ENCODE measurements around the gene MMD. TPM values are rescaled to one million over a fixed set of nuclear protein-coding genes. Genes with fewer than 3 reads are reported as not detected.

MMD gene
- total RNA-seq, 1 experiment from 2014 or later, result 40.8 TPM

- no peak overlapping the region for H3K27ac Mint-ChIP-seq
- TF ChIP-seq SP1 (CRISPR knock-in tag; conservative IDR thresholded peaks at IDR 0.05) (no peak), SMAD4 (CRISPR knock-in tag; IDR thresholded peaks at IDR 0.05) (no peak), CTCF (IDR thresholded peaks at IDR 0.05) (no peak), GABPB1 (CRISPR knock-in tag; IDR thresholded peaks at IDR 0.05) (no peak), ATF6 (CRISPR knock-in tag; IDR thresholded peaks at IDR 0.05) (no peak), ZNF671 (CRISPR knock-in tag; IDR thresholded peaks at IDR 0.05) (no peak), ZBTB43 (CRISPR knock-in tag; IDR thresholded peaks at IDR 0.05) (no peak), NR1H2 (CRISPR knock-in tag; IDR thresholded peaks at IDR 0.05) (no peak), TCF7 (CRISPR knock-in tag; IDR thresholded peaks at IDR 0.05; ENCODE audit: low read depth) (no peak), ZBTB21 (CRISPR knock-in tag; IDR thresholded peaks at IDR 0.05; ENCODE audit: borderline replicate concordance) (no peak), ZNF512 (CRISPR knock-in tag; IDR thresholded peaks at IDR 0.05; ENCODE audit: borderline replicate concordance) (no peak), ZNF138 (CRISPR knock-in tag; conservative IDR thresholded peaks at IDR 0.05) (no peak), RORB (CRISPR knock-in tag; IDR thresholded peaks at IDR 0.05) (no peak), FOXJ3 (CRISPR knock-in tag; IDR thresholded peaks at IDR 0.05; ENCODE audit: borderline replicate concordance) (no peak), EMX1 (CRISPR knock-in tag; IDR thresholded peaks at IDR 0.05) (no peak), ZNF396 (CRISPR knock-in tag; IDR thresholded peaks at IDR 0.05; ENCODE audit: borderline replicate concordance) (no peak)
- CTCF ChIA-PET, result no interaction called here
Observed at GRCh38 chr17:55458978-55459377, 37.3 kb upstream of the MMD start.

GRCh38 chr17:55458287-55458900 lies 36.8 kb upstream of the MMD start:
- H3K27ac Mint-ChIP-seq, result no peak overlapping the region
- CTCF ChIA-PET, result no interaction called here
- H3K4me3 Mint-ChIP-seq, result no peak overlapping the region
- H3K27me3 Mint-ChIP-seq (ENCODE audit: low read depth), result no peaks in the 10 kb centered on the region
- H3K36me3 Mint-ChIP-seq, result no peaks in the 10 kb centered on the region
- H3K4me1 Mint-ChIP-seq, result peaks cover 38% of the 10 kb centered on the region
- no peak for TF ChIP-seq ZNF512 (CRISPR knock-in tag; IDR thresholded peaks at IDR 0.05; ENCODE audit: borderline replicate concordance)
- TF ChIP-seq FOXK1 (CRISPR knock-in tag; IDR thresholded peaks at IDR 0.05), result no peak
- no peak for TF ChIP-seq ZNF416 (CRISPR knock-in tag; IDR thresholded peaks at IDR 0.05)
- TF ChIP-seq USF2 (CRISPR knock-in tag; IDR thresholded peaks at IDR 0.05), result no peak
- no peak for TF ChIP-seq NFE2L1 (CRISPR knock-in tag; IDR thresholded peaks at IDR 0.05)
- no peak for TF ChIP-seq ELF4 (CRISPR knock-in tag; IDR thresholded peaks at IDR 0.05; ENCODE audit: low read depth)
- TF ChIP-seq AFF4 (CRISPR knock-in tag; IDR thresholded peaks at IDR 0.05; ENCODE audit: borderline replicate concordance), result no peak
- TF ChIP-seq ZNF317 (CRISPR knock-in tag; IDR thresholded peaks at IDR 0.05; ENCODE audit: borderline replicate concordance, low read depth), result no peak
- POLR2A ChIA-PET, result interaction anchor here (0.6 kb wide), 1 partner anchor 12 kb away, joined by 6 read pairs; no protein-coding TSS in a partner anchor
- ATAC-seq, result no peak
- no peaks in the 10 kb centered on the region for H3K9me3 Mint-ChIP-seq
- no peak for DNase-seq (ENCODE audit: low spot score)

More at GRCh38 chr17:55458978-55459377, 37.3 kb upstream of the MMD start:
- POLR2A ChIA-PET, result interaction anchor here (0.6 kb wide), 1 partner anchor 13 kb away, joined by 6 read pairs; no protein-coding TSS in a partner anchor
- no peak overlapping the region for H3K4me3 Mint-ChIP-seq
- no peaks in the 10 kb centered on the region for H3K36me3 Mint-ChIP-seq
- no peak for DNase-seq (ENCODE audit: low spot score)
- no peak for ATAC-seq
- peaks cover 33% of the 10 kb centered on the region for H3K4me1 Mint-ChIP-seq
- H3K27me3 Mint-ChIP-seq (ENCODE audit: low read depth), result no peaks in the 10 kb centered on the region
- H3K9me3 Mint-ChIP-seq, result no peaks in the 10 kb centered on the region
